ENCODE measurements around the gene ADAT1. TPM values are rescaled to one million over a fixed set of nuclear protein-coding genes. Genes with fewer than 3 reads are reported as not detected.
A peak's percentile ranks its signal among the peaks of the same experiment; 100 is the strongest.
"Not testable (repeated sequence)": the region's sequence is repeated elsewhere in the genome, so short reads cannot be mapped to it uniquely, and the experiment has no call there.

ADAT1 gene
- total and polyA plus RNA-seq, 8 donors = 9.2 to 20.5 (median 14.0) TPM

DNA sequence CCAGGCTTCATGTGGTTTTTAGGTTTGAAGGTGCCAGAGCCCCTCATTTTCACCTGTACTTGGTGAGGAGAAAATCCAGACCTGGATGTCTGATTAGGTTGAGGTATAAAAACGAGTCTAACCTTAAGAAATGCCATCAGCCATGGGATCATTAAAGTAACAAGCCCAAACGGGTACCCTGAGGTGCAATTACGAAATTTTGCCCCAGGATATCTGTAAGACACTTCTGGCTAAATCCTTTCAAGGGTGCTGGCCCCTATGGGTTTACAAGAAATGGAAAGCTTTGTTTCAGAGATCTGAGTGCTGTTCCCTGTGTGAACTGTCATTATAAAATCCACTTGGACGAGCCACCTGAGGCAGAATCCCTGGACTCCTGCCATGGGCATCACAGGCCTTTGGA is 19.8 kb downstream of the ADAT1 start:
- ATAC-seq (no peak), DNase-seq (no peak), FAIRE-seq (no peak)
- H3K36me3 ChIP-seq = peaks cover 3 to 19% (median 8%) of the 10 kb centered on the region in 3 donors
- TF ChIP-seq CTCF (IDR thresholded peaks at IDR 0.05) = no peak
- 80 to 85% methylated on average over 4 of the region's 4 CpGs for WGBS, 2 donors
- H3K4me1 ChIP-seq = no peaks in the 10 kb centered on the region
- no peaks in the 10 kb centered on the region for H3K27me3 ChIP-seq
- H3K4me3 ChIP-seq = no peak overlapping the region
- intact Hi-C loops (cut with DNase I) = no loop called here
- no peaks in the 10 kb centered on the region for H3K9me3 ChIP-seq
- no peak overlapping the region for H3K27ac ChIP-seq

- WGBS, 2 donors = 93 to 95% methylated on average over 6 of the region's 6 CpGs
- H3K9me3 ChIP-seq = no peaks in the 10 kb centered on the region
- FAIRE-seq = no peak
- TF ChIP-seq CTCF (IDR thresholded peaks at IDR 0.05) = no peak
- no peaks in the 10 kb centered on the region for H3K4me1 ChIP-seq
- peaks cover 3 to 14% (median 5%) of the 10 kb centered on the region in 3 donors for H3K36me3 ChIP-seq
- intact Hi-C loops (cut with DNase I) = no loop called here
- DNase-seq = no peak
- H3K27me3 ChIP-seq = no peaks in the 10 kb centered on the region
- no peak for ATAC-seq
- H3K27ac ChIP-seq = no peak overlapping the region
- no peak overlapping the region for H3K4me3 ChIP-seq
Measured at GRCh38 chr16:75599452-75600277, 23.4 kb downstream of the ADAT1 start.

DNA sequence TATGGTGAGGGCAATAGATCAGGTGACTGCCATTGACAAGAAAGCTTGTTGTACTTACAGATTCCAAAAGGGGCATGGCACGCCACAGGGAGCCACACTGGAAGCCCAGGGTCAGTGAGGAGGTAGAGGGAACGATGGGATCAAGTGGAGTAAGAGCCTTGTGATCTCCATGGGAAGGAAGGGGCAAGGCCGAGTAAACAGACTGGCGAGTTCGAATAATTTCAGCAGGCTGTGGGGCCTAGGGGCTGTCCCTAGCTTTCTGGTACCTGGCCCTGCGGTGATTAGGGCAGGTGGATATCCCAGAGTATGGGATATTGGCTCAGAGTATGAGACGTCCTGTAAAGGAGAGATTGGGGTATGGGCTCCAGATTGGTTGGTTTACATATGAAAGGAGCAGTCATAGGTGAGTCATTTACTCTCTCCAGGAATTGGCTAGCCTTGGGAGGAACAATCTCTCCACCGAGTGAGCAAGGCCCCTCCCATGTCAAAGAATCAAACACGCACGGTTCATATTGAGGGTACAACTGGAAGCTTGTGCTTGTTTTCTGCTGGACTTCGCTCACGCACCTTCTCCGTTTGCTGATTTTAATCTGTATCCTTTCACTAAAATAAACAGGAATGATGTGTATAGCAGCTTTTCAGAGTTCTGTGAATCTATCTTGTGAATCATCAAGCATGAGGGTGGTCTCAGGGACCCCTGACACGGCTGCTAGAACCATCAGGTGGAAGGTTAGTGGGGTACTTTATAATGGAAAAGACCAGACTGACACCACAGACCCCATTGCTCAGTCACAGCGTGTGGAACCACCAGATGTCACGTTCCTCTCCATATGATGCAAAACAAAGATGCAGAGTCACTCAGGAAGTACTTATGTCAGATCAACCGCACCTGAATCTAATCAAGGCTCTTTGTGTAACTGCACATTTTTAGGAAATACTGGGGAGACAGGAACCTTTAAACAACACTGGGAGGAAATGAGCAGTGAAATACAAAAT is 29.0 kb downstream of the ADAT1 start:
- TF ChIP-seq CTCF (IDR thresholded peaks at IDR 0.05) = no peak

GRCh38 chr16:75593308-75593707 is 29.8 kb downstream of the ADAT1 start:
- DNase-seq (no peak), FAIRE-seq (no peak), ATAC-seq (no peak)
- Histone ChIP-seq H3K27ac (no peak overlapping the region), H3K36me3 (no peaks in the 10 kb centered on the region), H3K4me1 (no peaks in the 10 kb centered on the region), H3K4me3 (no peak overlapping the region), H3K27me3 (no peaks in the 10 kb centered on the region), H3K9me3 (no peaks in the 10 kb centered on the region)
- intact Hi-C loops (cut with DNase I) = no loop called here
- TF ChIP-seq CTCF (IDR thresholded peaks at IDR 0.05) = no peak
- WGBS, 2 donors = 93 to 95% methylated on average over 6 of the region's 6 CpGs

More for the DNA sequence above, 29.0 kb downstream of the ADAT1 start:
- intact Hi-C loops (cut with DNase I) = no loop called here
- Histone ChIP-seq H3K27ac (no peak overlapping the region), H3K4me1 (no peaks in the 10 kb centered on the region), H3K9me3 (no peaks in the 10 kb centered on the region), H3K4me3 (no peak overlapping the region), H3K27me3 (no peaks in the 10 kb centered on the region), H3K36me3 (no peaks in the 10 kb centered on the region)
- no peak for DNase-seq
- FAIRE-seq = no peak
- WGBS, 2 donors = 81 to 83% methylated on average over 17 of the region's 17 CpGs
- peak in 1 of 4 donors; percentile 22 for ATAC-seq

- H3K27ac ChIP-seq; H3K36me3 ChIP-seq; H3K27me3 ChIP-seq; H3K4me3 ChIP-seq; H3K9me3 ChIP-seq; DNase-seq; ATAC-seq; intact Hi-C loops (cut with DNase I); H3K4me1 ChIP-seq; FAIRE-seq: not testable (repeated sequence)
- 82 to 86% methylated on average over 7 of the region's 9 CpGs for WGBS, 2 donors
Measured at GRCh38 chr16:75591927-75592326, 31.2 kb downstream of the ADAT1 start.
